Measurements from ENCODE around the gene XPR1.
A peak's percentile ranks its signal among the peaks of the same experiment; 100 is the strongest.

The XPR1 gene

DNA sequence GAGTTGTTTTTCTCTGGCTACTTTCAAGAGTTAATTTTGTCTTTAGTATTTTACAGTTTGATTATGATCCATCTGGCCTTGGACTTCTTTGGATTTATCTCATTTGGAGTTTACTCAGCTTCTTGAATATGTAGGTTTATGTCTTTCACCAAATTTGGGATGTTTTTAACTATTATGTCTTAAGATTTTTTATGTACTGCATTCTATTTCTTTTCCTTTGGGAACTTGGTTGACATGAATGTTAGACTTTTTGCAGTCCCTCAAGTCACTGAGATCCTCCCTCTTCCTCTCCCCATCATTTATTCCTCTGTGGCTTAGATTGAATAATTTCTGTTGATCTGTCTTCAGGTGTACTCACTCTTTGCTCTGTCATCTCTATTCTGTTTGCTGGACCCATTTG lies 112.0 kb downstream of the XPR1 start:
- H4K20me1 ChIP-seq (ENCODE audit: insufficient read depth, low read length) = no peaks in the 10 kb centered on the region
- H3K27ac ChIP-seq (ENCODE audit: low read length) = no peak overlapping the region
- no peak for TF ChIP-seq EZH2phosphoT487 (IDR thresholded peaks at IDR 0.05; ENCODE audit: low read depth)
- TF ChIP-seq, protein P1, sequence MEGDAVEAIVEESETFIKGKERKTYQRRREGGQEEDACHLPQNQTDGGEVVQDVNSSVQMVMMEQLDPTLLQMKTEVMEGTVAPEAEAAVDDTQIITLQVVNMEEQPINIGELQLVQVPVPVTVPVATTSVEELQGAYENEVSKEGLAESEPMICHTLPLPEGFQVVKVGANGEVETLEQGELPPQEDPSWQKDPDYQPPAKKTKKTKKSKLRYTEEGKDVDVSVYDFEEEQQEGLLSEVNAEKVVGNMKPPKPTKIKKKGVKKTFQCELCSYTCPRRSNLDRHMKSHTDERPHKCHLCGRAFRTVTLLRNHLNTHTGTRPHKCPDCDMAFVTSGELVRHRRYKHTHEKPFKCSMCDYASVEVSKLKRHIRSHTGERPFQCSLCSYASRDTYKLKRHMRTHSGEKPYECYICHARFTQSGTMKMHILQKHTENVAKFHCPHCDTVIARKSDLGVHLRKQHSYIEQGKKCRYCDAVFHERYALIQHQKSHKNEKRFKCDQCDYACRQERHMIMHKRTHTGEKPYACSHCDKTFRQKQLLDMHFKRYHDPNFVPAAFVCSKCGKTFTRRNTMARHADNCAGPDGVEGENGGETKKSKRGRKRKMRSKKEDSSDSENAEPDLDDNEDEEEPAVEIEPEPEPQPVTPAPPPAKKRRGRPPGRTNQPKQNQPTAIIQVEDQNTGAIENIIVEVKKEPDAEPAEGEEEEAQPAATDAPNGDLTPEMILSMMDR (IDR thresholded peaks at IDR 0.05; ENCODE audit: low read depth, low read length) = no peak
- H3K9ac ChIP-seq (ENCODE audit: low read length) = no peak overlapping the region
- H3K79me2 ChIP-seq (ENCODE audit: low read length) = peaks cover 3% of the 10 kb centered on the region; the same call in 1 of the 2 replicates
- H3K4me1 ChIP-seq (ENCODE audit: low read length) = peaks cover 6% of the 10 kb centered on the region; the same call in 1 of the 2 replicates
- peaks cover 8% of the 10 kb centered on the region; the same call in 1 of the 2 replicates for H3K9me3 ChIP-seq (ENCODE audit: insufficient read depth, low read length)
- no peak overlapping the region for H2AFZ ChIP-seq (ENCODE audit: low read depth, low read length)
- H3K27me3 ChIP-seq (ENCODE audit: low read depth, low read length) = no peaks in the 10 kb centered on the region
- no peak overlapping the region for H3K4me3 ChIP-seq (ENCODE audit: low read length)
- peaks cover 4% of the 10 kb centered on the region for H3K36me3 ChIP-seq (replicated peaks; ENCODE audit: low read depth, low read length)
- H3K4me2 ChIP-seq (ENCODE audit: low read length) = no peak overlapping the region

DNA sequence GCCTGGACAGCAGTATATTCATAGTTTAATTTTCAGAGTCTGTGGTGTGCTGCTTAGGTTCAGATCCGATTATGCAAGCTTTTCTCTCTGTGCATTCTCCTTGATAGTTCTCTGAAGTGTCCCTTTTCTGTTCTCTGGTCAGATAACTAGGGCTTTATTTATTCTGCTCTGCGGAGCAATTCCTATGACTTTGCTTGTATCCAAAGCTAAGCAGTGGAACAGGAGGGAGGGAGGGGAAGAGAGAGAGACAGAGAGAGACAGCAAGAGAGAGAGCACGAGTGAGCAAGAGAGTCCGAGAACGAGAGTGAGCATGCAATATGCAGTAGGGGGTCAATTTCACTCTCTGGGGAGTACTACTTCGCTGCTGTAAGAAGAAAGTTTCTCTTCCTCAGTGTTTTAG lies 113.3 kb downstream of the XPR1 start:
- Histone ChIP-seq H3K9me3 (ENCODE audit: insufficient read depth, low read length) (peaks cover 8% of the 10 kb centered on the region; the same call in 1 of the 2 replicates), H3K27me3 (ENCODE audit: low read depth, low read length) (no peaks in the 10 kb centered on the region), H3K4me2 (ENCODE audit: low read length) (peak overlapping the region; percentile 15; the same call in 1 of the 2 replicates), H3K36me3 (replicated peaks; ENCODE audit: low read depth, low read length) (peaks cover 4% of the 10 kb centered on the region), H3K79me2 (ENCODE audit: low read length) (peaks cover 3% of the 10 kb centered on the region; the same call in 1 of the 2 replicates), H4K20me1 (ENCODE audit: insufficient read depth, low read length) (no peaks in the 10 kb centered on the region), H2AFZ (ENCODE audit: low read depth, low read length) (no peak overlapping the region), H3K9ac (ENCODE audit: low read length) (no peak overlapping the region), H3K4me3 (ENCODE audit: low read length) (no peak overlapping the region), H3K27ac (ENCODE audit: low read length) (no peak overlapping the region), H3K4me1 (ENCODE audit: low read length) (peaks cover 6% of the 10 kb centered on the region; the same call in 1 of the 2 replicates)
- TF ChIP-seq, protein P1 (IDR thresholded peaks at IDR 0.05; ENCODE audit: low read depth, low read length) = no peak
- no peak for TF ChIP-seq EZH2phosphoT487 (IDR thresholded peaks at IDR 0.05; ENCODE audit: low read depth)

DNA sequence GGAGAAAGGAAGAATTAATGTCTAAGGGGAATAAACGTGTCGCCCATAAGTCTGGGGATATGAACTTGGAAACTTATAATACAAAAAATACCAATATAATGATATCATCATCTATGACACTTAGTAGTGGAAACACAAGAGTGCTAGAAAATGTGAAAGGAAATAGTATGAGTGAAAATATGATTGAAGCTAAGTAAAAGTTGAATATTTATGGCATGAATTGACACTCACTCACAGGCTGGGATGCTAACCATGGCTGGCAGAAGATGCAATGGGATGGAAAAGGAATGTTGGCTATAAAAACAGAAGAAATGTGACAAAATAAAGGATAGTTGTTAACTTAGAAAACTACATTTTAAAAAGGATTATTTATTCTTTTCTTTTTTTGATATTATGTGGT lies 120.1 kb downstream of the XPR1 start:
- Histone ChIP-seq H2AFZ (ENCODE audit: low read depth, low read length) (no peak overlapping the region), H3K27me3 (ENCODE audit: low read depth, low read length) (no peaks in the 10 kb centered on the region), H4K20me1 (ENCODE audit: insufficient read depth, low read length) (no peaks in the 10 kb centered on the region), H3K36me3 (replicated peaks; ENCODE audit: low read depth, low read length) (no peaks in the 10 kb centered on the region), H3K4me1 (ENCODE audit: low read length) (peaks cover 7% of the 10 kb centered on the region), H3K27ac (ENCODE audit: low read length) (no peak overlapping the region), H3K9ac (ENCODE audit: low read length) (no peak overlapping the region), H3K79me2 (ENCODE audit: low read length) (no peaks in the 10 kb centered on the region), H3K4me2 (ENCODE audit: low read length) (no peak overlapping the region), H3K4me3 (ENCODE audit: low read length) (no peak overlapping the region), H3K9me3 (ENCODE audit: insufficient read depth, low read length) (no peaks in the 10 kb centered on the region)
- no peak for TF ChIP-seq EZH2phosphoT487 (IDR thresholded peaks at IDR 0.05; ENCODE audit: low read depth)
- TF ChIP-seq, protein P1 (IDR thresholded peaks at IDR 0.05; ENCODE audit: low read depth, low read length) = no peak

DNA sequence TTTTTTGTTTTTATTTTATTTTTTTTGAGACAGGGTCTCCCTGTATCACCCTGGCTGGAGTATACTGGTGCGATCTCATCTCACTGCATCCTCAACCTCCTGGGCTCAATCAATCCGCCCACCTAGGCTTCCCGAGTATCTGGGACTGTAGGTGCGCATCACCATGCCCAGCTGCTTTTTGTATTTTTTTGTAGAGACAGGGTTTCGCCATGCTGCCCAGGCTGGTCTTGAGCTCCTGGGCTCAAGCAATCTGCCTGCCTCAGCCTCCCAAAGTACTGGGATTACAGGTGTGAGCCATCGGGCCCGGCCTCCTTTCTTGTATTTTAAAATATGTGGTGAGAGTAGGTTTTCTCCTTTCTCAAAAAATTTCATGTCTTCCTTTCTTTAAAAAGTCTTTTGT lies 122.6 kb downstream of the XPR1 start:
- H3K9me3 ChIP-seq (ENCODE audit: insufficient read depth, low read length) = no peaks in the 10 kb centered on the region
- H3K9ac ChIP-seq (ENCODE audit: low read length) = no peak overlapping the region
- H3K4me2 ChIP-seq (ENCODE audit: low read length) = no peak overlapping the region
- peaks cover 13% of the 10 kb centered on the region for H3K4me1 ChIP-seq (ENCODE audit: low read length)
- no peaks in the 10 kb centered on the region for H3K36me3 ChIP-seq (replicated peaks; ENCODE audit: low read depth, low read length)
- H3K4me3 ChIP-seq (ENCODE audit: low read length) = no peak overlapping the region
- H3K27me3 ChIP-seq (ENCODE audit: low read depth, low read length) = no peaks in the 10 kb centered on the region
- H3K79me2 ChIP-seq (ENCODE audit: low read length) = no peaks in the 10 kb centered on the region
- H2AFZ ChIP-seq (ENCODE audit: low read depth, low read length) = no peak overlapping the region
- H3K27ac ChIP-seq (ENCODE audit: low read length) = no peak overlapping the region
- no peaks in the 10 kb centered on the region for H4K20me1 ChIP-seq (ENCODE audit: insufficient read depth, low read length)
- TF ChIP-seq, protein P1 (IDR thresholded peaks at IDR 0.05; ENCODE audit: low read depth, low read length) = no peak
- no peak for TF ChIP-seq EZH2phosphoT487 (IDR thresholded peaks at IDR 0.05; ENCODE audit: low read depth)
